ENCODE results near the gene VWA8. TPM values are rescaled to one million over a fixed set of nuclear protein-coding genes. Genes with fewer than 3 reads are reported as not detected.

The VWA8 gene
- 22.2 TPM for total RNA-seq

DNA sequence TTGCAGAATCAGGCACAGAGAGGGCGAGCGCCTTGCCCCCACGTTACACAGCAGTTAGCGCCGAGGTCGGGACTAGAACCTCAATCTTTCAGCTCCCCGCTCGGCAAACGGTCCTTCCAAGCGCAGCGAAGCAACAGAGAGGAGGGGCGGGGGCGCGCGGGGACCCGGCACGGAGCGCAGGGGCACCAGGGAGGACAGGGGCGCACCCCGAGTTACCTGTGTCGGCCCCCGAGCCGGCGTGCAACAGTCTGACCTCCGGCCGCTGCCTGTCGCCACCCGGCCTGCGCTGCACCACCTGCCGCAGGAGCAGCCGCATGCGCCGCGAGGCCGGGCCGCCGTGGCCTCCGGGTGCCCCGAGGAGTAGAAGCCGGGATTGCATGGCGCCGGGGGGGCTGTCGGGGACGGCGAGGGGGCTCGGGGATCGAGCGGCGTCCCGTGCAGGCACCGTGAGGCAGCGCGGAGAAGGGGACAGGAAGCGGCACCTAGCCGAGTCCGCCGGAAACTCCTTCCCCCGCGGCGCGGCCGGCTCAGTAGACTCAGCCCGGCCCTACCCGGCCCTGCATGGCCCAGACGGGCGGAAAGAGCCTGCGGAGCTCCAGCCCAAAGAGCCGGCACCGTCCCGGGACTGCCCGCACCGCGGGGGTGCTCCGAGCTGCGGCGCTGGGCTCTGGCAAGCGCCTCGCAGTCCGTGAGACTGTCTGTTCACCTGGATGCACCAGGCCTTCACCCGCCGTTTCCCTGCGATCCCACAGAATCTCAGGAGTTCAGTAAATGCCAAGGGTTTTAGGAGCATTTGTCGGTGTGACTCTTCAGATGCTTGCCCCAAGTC is at the start of gene VWA8:
VWA8 (minus strand) TSS at position 473 of the 829 bp plus-strand sequence; CDS start at position 379, 94 bp downstream.
- DNase-seq, result peak; percentile 45

GRCh38 chr13:42009057-42009456 is 48.1 kb upstream of the VWA8 start:
- DNase-seq, result no peak

DNA sequence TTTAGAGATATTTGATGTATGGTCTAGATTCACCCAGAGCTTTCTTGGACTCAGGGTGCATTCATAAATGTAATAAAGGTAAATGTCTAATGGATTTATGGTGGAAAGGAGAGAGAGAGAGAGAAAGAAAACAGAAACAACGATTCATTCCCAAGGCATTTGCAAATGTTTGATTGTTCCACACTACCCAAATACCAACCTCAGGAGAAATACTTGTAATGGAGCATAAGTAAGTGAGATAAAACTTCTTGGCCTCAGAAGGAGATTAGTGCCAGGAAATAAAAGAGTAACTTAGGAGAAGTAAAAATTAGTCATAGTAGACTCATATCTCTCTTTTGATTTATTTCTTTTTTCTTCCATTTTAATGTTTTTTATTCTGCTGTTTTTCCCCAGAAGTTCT is 46.9 kb upstream of the VWA8 start:
- no peak for DNase-seq

GRCh38 chr13:42002066-42002465 is 41.2 kb upstream of the VWA8 start:
- no peak for DNase-seq

GRCh38 chr13:42001580-42001979 is 40.7 kb upstream of the VWA8 start:
- DNase-seq, result no peak

DNA sequence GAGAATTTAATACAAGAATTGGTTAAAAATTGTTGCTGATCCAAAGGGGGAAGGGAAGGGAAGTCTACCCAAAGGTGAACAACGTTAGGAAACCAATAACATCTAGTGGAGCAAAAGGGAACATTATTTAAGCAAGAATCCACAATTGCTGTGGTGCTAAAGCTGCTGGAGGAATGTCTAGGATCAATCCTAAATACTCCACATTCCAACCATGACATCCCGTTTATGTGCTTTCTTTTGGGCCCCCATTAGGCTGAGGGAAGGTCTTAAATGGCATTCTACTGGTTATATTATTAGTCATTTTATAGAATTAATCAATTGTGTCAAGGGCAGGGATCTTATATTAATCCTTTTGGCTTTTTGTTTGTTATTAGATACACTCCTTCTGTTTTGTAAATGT is 39.9 kb upstream of the VWA8 start:
- DNase-seq, result no peak

DNA sequence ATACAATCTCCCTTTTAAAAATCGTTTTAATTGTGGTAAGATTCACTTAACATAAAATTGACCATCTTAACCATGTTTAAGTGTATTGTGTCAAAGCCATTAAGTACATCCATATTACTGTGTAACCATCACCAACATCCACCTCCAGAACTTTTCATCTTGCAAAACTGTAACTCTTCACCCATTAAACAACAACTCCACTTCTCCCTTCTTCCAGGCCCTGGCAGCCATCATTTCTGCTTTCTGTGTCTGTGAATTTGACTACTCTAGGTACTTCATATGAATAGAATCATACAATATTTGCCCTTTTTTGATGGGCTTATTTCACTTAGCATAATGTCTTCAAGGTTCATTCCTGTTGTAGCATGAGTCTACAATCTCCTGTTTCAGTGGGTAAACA is 36.5 kb upstream of the VWA8 start:
- DNase-seq, result no peak

- no peak for DNase-seq
These were observed 35.0 kb upstream of the VWA8 start for GRCh38 chr13:41995946-41996345.

DNA sequence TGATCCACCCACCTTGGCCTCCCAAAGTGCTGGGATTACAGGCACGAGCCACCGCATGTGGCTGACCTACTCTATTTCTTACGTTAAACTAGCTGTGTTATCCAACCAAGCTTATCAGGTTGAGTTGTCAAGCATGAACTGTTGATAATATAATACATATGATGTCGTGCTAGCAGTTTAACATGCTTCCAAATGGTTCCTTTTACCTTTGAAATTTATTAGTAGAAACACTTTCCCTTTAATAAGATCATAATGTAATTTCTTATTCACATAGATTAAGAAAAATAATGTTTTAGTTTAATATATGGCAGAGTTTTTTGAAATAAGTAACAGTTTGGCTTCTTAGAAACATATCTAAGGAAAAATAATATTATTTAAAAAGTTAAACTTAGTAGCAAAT is 34.4 kb upstream of the VWA8 start:
- no peak for DNase-seq

DNA sequence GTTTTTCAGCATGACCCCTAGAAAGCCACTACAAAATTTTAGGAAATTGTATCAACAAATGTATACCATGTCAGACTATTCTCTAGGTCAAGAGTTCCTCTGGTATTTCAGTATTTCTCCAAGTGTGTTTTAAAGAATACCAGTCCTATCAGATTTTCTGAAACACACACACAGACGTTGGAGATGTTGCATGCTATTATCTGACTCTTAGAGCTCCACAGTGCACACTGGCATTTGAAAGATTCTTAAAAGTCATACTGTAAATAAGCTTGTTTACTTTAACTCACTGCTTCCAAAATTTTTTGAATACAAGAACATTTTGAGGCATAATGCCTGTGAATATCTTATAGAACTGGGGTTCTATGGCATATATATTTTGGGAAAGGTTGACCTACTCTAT is 33.8 kb upstream of the VWA8 start:
- DNase-seq, result no peak

DNA sequence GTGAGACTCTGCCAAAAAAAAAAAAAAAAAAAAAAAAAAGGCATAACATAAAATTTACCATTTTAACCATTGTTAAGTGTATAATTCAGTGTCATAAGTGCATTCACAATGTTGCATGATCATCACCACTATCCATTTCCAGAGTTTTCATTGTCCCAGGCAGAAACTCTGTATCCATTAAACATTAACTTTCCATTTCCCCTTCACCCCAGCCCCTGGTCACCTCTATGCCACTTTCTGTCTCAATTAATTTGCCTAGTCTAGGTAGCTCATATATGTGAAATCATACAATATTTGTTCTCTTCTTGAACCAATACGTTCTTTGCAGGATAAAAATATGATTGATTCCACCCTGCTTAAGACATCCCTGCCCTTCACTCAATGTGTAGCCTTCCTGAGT is 31.0 kb upstream of the VWA8 start:
- DNase-seq, result no peak

DNA sequence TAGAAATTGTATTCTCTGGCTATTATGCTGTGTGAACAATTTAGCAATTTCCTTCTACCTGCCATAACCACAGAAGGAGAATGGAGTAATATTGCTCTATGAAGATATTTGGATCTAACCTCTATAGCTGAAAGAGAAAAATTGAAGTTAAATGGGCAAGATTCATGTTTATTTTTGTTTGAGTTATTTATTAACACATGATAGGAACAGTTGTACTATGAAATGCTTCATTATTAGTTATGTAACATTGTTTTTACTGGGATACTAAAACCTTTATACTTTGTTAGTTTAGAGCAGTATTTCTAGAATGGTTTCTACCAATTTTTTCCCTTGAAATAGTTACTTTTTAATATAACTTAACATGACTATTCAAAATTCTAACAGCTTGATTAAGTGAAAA is 27.3 kb upstream of the VWA8 start:
- DNase-seq, result no peak

GRCh38 chr13:41985788-41986508 is 25.0 kb upstream of the VWA8 start:
- no peak for DNase-seq

DNA sequence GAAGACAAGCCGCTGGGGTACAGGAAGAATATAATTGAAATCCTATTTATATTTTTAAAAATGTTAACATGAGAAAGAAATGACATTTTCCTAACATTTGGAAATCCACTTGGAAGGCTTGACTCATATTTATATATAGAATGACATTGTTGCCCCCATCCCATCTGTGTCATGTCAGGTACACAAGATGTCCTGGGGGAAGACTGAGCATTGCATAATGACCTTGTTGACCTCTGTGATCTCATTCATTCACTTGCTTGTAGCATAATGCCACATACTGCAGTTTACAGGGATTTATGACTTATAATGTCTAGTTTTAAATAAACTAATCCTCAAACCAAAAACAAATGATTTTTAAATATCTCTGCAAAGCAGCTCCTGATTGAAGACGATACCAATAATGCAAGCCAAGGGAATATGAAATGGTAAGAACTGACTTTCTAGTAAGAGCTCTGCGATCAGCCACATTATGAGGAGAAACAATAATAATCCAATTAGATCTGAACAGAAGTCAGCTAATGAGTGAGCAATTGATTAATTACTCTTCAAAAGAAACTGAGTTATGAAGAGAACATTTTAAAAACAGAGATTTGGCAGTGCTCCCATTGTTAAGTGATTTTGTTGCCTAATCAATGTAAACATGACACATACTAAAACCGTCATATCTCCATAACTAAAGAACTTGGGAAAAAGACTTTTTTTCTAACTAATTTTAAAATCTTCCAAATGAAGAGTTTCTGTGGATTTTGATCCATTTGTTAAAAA is 21.2 kb upstream of the VWA8 start:
- DNase-seq, result no peak

GRCh38 chr13:41978007-41978406 is 17.1 kb upstream of the VWA8 start:
- DNase-seq, result no peak

- no peak for DNase-seq
These were observed 15.6 kb upstream of the VWA8 start for GRCh38 chr13:41976476-41976875.

DNA sequence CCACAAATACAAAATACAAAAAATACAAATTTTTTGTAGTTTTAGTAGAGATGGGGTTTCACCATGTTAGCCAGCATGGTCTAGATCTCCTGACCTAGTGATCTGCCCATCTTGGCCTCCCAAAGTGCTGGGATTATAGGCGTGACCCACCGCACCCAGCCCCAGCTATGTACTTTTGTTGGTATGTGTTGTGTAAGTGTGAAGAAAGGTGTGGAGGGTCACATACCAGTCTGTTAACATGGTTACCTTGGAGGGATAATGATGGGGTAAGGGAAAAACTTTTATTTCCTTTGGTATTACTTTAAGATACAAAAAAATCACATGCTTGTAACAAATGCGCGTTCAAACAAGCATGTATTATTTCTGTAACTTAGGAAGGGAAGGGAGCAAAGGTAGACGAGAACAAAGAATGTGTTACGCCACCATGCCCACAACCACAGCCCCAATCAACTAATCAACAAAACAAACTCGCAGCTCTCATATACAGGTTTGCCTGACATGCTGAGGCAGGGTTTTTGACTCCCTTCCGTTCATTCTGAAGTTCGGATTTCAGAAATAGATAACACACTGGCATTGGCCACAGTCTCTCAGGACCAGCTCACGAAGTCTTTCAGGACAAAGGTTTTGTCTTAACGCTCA is 13.5 kb upstream of the VWA8 start:
- DNase-seq, result no peak

DNA sequence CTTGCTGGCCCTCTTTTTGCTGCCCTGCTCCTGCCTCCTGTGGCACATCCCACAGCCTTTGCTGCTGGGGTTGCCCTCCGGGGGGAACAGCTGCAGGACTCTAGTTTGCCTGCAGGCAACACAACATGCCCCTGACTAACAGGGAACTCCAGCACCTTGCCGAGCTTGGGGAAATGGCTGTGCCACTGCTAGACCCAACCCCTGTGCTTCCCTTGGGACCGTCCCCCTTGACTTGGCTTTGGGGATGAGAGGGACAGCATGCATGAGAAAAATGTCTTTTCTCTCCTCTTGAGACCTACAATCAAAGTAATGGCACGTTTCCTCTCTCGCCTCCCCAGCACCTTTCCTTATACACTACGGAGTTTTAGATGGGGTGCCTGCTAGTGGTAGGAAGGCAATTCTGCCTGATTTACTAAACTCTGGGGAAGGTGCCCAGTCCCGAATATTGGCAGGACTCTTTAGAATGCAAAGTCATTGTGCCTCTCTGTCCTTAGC is 12.4 kb upstream of the VWA8 start:
- no peak for DNase-seq

DNA sequence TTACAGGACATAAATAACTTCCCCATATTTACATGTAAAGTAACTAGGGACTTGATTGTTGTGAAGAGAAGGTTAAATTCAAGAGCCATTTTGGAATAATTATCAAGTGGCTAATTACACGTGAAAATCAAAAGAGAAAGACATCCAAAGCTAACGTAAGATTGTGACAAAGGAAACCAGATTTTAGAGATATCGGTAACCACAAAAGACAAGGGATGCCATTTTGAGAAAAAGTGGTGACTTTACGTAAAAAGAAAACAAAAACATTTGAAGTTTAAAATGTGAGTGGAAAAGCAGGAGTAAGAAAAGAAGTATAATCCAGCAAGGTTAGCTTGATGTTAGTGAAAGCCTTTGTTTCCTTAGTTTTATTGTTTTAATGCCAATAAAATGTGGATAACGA is 10.9 kb upstream of the VWA8 start:
- no peak for DNase-seq

DNA sequence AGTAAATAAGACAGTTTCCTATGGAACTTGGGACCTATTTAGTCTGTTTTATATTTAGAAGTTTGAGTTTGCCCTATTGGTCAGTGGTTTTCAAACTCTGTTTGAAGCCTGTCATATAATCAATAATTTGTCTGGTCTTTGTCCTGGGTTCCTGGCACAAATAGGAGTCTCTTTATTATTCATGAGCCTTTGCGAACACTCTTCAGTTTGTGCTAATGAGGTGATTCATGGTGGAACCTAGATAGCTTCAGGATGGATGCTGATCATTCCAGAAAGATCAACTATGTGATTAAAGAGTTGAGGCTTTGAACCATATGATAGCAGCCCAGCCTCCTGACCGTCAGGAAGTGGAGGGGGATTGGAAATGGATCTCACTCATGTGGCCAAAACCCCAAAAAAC is 10.0 kb upstream of the VWA8 start:
- no peak for DNase-seq

GRCh38 chr13:41970022-41970421 is 9.1 kb upstream of the VWA8 start:
- DNase-seq, result no peak

- no peak for DNase-seq
These were observed 8.2 kb upstream of the VWA8 start for GRCh38 chr13:41969072-41969471.

Data from skin of body (tissue), 2 donors.